Nasal cavity respiratory epithelium epithelial cell of viscerocranial mucosa (primary cell): ENCODE data around the gene SMIM32. TPM values are rescaled to one million over a fixed set of nuclear protein-coding genes. Genes with fewer than 3 reads are reported as not detected.

Experiments used
- total RNA-seq: library from RNA; depleted of rRNA; stranded (reverse); fragments of >200 nt; gene quantifications from 2 replicates; pipeline ENCODE4 v1.2.3, GENCODE V29; 2014

SMIM32 gene
- total RNA-seq = not detected in 2 replicates

DNA sequence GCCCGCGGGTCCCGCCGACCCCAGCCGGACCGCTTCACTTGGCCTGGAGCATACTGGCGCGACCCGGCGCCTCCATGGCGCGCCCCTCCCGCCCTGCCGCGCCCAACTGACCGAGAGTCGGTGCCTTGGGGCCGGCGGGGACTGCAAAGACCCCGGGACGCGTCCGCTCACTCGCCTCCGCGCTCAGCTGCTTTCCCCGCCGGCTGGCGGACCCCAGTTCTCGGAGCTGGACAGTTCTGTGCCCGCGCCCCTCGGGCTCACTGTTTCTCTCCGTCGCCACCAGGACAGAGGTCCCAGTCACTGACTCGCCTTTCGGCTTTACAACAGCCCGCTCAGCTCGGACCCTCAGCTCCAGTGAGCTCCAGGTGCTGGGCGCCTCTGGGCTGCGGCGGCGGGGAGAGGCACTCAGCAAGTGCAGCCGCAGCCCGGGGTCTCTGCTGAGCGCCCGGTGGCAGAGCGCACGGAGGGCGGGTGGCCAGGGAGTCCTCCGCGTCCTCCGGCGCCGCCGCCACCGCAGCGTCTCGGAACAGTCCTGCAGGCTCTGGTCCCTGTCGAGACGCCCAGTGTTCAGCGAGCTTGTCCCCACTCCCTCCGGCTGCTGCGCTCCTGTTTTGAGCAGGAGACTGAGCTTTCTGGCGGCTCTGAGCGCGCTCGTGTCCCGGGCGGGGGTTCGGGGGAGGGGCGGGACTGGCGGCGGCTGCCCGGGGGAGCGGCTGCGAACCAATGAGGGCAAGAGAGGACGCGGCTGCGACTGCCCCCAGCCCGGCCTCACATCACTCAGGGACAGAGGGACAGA, at the start of gene SMIM32:
Gene SMIM32 (minus strand): TSS at position 637 of the 796 bp plus-strand sequence. CDS start 638 bp downstream, outside the sequence.

Other genes with a start within 250 kb of the SMIM32 start
- gene LECT2, start 238.2 kb downstream of the SMIM32 start, total RNA-seq = not detected in 2 replicates
- gene TGFBI, start 164.2 kb downstream of the SMIM32 start, total RNA-seq = 201 and 721 TPM in 2 replicates
- 29.7 and 48.2 TPM in 2 replicates for gene SMAD5, start 60.3 kb downstream of the SMIM32 start, total RNA-seq
- not detected in 2 replicates for gene TRPC7, start 172.4 kb upstream of the SMIM32 start, total RNA-seq